Smooth muscle cell (in vitro differentiated cells): Measurements from ENCODE around the gene LDLR. TPM values are rescaled to one million over a fixed set of nuclear protein-coding genes. Genes with fewer than 3 reads are reported as not detected.
"Not testable (repeated sequence)": the region's sequence is repeated elsewhere in the genome, so short reads cannot be mapped to it uniquely, and the experiment has no call there.

Experiments used
- DNase-seq: peaks from one replicate; lab custom pipeline; 2025; ENCODE audit not compliant: unreplicated experiment; lab: John Stamatoyannopoulos, UW
- H2AFZ ChIP-seq: fragments of 200-600 bp; sonication (generic); 2 replicates; pipeline ENCODE4 v1.6.0; 2016; ENCODE audit warnings: antibody characterized with exemption, low read depth, mild to moderate bottlenecking
- H3F3A ChIP-seq: fragments of 200-600 bp; sonication (generic); 2 replicates; pipeline ENCODE4 v1.6.0; 2017; ENCODE audit warnings: antibody characterized with exemption, low read depth
- H3K27ac ChIP-seq: fragments of 200-600 bp; sonication (generic); 2 replicates; pipeline ENCODE4 v1.5.1; 2016; ENCODE audit warnings: low read depth, mild to moderate bottlenecking
- H3K27me3 ChIP-seq: fragments of 200-600 bp; sonication (generic); 2 replicates; pipeline ENCODE4 v1.6.1; 2016; ENCODE audit warnings: low read depth, mild to moderate bottlenecking
- H3K36me3 ChIP-seq: fragments of 200-600 bp; sonication (generic); 2 replicates; pipeline ENCODE4 v1.5.1; 2016; ENCODE audit warnings: low read depth
- H3K4me1 ChIP-seq: fragments of 200-600 bp; sonication (generic); 2 replicates; pipeline ENCODE4 v1.5.1; 2016; ENCODE audit warnings: low read depth
- H3K4me2 ChIP-seq: fragments of 200-600 bp; sonication (generic); 2 replicates; pipeline ENCODE4 v1.6.0; 2016; ENCODE audit warnings: mild to moderate bottlenecking
- H3K4me3 ChIP-seq: fragments of 200-600 bp; sonication (generic); 2 replicates; pipeline ENCODE4 v1.5.1; 2016; ENCODE audit warnings: mild to moderate bottlenecking
- H3K79me2 ChIP-seq: fragments of 200-600 bp; sonication (generic); 2 replicates; pipeline ENCODE4 v1.6.0; 2016; ENCODE audit warnings: low read depth, mild to moderate bottlenecking
- H3K9ac ChIP-seq: fragments of 200-600 bp; sonication (generic); 2 replicates; pipeline ENCODE4 v1.6.0; 2016; ENCODE audit warnings: low read depth
- H3K9me3 ChIP-seq: fragments of 200-600 bp; sonication (generic); replicated peaks from 2 replicates; pipeline ENCODE4 v1.5.1; 2016; ENCODE audit warnings: low read depth
- H4K20me1 ChIP-seq: fragments of 200-600 bp; sonication (generic); 2 replicates; pipeline ENCODE4 v1.6.0; 2016; ENCODE audit warnings: low read depth
- WGBS: methylation state at CpG from one replicate; pipeline ENCODE4 v1.1.7; 2016; ENCODE audit warnings: low lambda C conversion rate; 5-methylcytosine and 5-hydroxymethylcytosine counted together
- polyA plus RNA-seq: library from polyadenylated mRNA; unstranded; fragments of >200 nt; fragmentation: Nextera tagmentation; extraction: Ambion mirVana; gene quantifications from 2 replicates; pipeline ENCODE4 v1.2.1, GENCODE V29; 2016
- total RNA-seq: library from RNA; depleted of rRNA; stranded (reverse); fragments of >200 nt; gene quantifications from 2 replicates; pipeline ENCODE4 v1.2.3, GENCODE V29; 2014
- TF ChIP-seq, protein P1 (sequence below): fragments of 200-600 bp; sonication (generic); IDR thresholded peaks from 2 replicates; pipeline ENCODE4 v1.5.1; 2017; ENCODE audit warnings: borderline replicate concordance, mild to moderate bottlenecking, antibody characterized with exemption; ENCODE audit not compliant: insufficient read depth, poor library complexity, severe bottlenecking

The LDLR gene
- total and polyA plus RNA-seq, 2 experiments from 2014 or later: 115 to 164 TPM

- no peaks in the 10 kb centered on the region for H3K9me3 ChIP-seq
- H3K4me3 ChIP-seq: peak overlapping the region; percentile 87
- no peak overlapping the region for H2AFZ ChIP-seq
- H3K27me3 ChIP-seq: no peaks in the 10 kb centered on the region
- no peaks in the 10 kb centered on the region for H3K36me3 ChIP-seq
- no peak for DNase-seq
- peak overlapping the region; percentile 98 for H3K27ac ChIP-seq
- 40% methylated on average over 6 of the region's 6 CpGs for WGBS
- H4K20me1 ChIP-seq: peaks cover 68% of the 10 kb centered on the region
- H3K4me2 ChIP-seq: peak overlapping the region; percentile 100
- peaks cover 78% of the 10 kb centered on the region for H3K79me2 ChIP-seq
- TF ChIP-seq, protein P1, sequence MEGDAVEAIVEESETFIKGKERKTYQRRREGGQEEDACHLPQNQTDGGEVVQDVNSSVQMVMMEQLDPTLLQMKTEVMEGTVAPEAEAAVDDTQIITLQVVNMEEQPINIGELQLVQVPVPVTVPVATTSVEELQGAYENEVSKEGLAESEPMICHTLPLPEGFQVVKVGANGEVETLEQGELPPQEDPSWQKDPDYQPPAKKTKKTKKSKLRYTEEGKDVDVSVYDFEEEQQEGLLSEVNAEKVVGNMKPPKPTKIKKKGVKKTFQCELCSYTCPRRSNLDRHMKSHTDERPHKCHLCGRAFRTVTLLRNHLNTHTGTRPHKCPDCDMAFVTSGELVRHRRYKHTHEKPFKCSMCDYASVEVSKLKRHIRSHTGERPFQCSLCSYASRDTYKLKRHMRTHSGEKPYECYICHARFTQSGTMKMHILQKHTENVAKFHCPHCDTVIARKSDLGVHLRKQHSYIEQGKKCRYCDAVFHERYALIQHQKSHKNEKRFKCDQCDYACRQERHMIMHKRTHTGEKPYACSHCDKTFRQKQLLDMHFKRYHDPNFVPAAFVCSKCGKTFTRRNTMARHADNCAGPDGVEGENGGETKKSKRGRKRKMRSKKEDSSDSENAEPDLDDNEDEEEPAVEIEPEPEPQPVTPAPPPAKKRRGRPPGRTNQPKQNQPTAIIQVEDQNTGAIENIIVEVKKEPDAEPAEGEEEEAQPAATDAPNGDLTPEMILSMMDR: no peak
- H3K9ac ChIP-seq: peak overlapping the region; percentile 99
- peaks cover 19% of the 10 kb centered on the region for H3K4me1 ChIP-seq
- peaks cover 12% of the 10 kb centered on the region for H3F3A ChIP-seq
These were observed 2.9 kb downstream of the LDLR start for GRCh38 chr19:11092181-11092538.

GRCh38 chr19:11093689-11094238 lies 4.5 kb downstream of the LDLR start:
- Histone ChIP-seq H3K4me2 (no peak overlapping the region), H3K27ac (peak overlapping the region; percentile 98), H4K20me1 (peaks cover 84% of the 10 kb centered on the region), H3K9ac (no peak overlapping the region), H3K79me2 (peaks cover 94% of the 10 kb centered on the region), H3K36me3 (peaks cover 2% of the 10 kb centered on the region), H3F3A (peaks cover 9% of the 10 kb centered on the region), H3K4me1 (peaks cover 13% of the 10 kb centered on the region), H3K4me3 (no peak overlapping the region), H3K27me3 (no peaks in the 10 kb centered on the region), H3K9me3 (no peaks in the 10 kb centered on the region), H2AFZ (no peak overlapping the region)
- TF ChIP-seq, protein P1: no peak
- DNase-seq: no peak
- 91% methylated on average over 15 of the region's 15 CpGs for WGBS

DNA sequence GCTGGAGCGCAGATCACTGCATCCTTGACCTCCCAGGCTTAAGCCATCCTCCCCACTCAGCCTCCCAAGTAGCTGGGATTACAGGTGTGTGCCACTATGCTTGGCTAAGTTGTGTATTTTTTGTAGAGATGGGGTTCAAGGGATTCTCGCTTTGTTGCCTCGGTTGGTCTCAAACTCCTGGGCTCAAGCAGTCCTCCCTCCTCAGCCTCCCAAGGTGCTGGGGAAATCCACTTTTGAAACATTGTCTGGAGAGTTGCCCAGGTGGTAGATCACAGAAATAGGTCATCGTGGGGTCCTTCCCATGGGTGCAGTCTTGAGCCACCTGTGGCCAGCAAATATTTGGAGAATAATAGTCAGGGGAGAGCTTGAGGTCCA lies 5.2 kb downstream of the LDLR start:
- peak overlapping the region; percentile 28 for H3K9ac ChIP-seq
- peak overlapping the region; percentile 98 for H3K27ac ChIP-seq
- no peak overlapping the region for H3K4me3 ChIP-seq
- DNase-seq: no peak
- H3F3A ChIP-seq: peaks cover 9% of the 10 kb centered on the region
- H2AFZ ChIP-seq: no peak overlapping the region
- no peaks in the 10 kb centered on the region for H3K27me3 ChIP-seq
- H3K36me3 ChIP-seq: peaks cover 9% of the 10 kb centered on the region
- peaks cover 10% of the 10 kb centered on the region for H3K4me1 ChIP-seq
- 100% methylated on average over 4 of the region's 4 CpGs for WGBS
- peaks cover 100% of the 10 kb centered on the region for H3K79me2 ChIP-seq
- H3K9me3 ChIP-seq: no peaks in the 10 kb centered on the region
- H4K20me1 ChIP-seq: peaks cover 91% of the 10 kb centered on the region
- H3K4me2 ChIP-seq: peak overlapping the region; percentile 13
- TF ChIP-seq, protein P1: no peak

DNA sequence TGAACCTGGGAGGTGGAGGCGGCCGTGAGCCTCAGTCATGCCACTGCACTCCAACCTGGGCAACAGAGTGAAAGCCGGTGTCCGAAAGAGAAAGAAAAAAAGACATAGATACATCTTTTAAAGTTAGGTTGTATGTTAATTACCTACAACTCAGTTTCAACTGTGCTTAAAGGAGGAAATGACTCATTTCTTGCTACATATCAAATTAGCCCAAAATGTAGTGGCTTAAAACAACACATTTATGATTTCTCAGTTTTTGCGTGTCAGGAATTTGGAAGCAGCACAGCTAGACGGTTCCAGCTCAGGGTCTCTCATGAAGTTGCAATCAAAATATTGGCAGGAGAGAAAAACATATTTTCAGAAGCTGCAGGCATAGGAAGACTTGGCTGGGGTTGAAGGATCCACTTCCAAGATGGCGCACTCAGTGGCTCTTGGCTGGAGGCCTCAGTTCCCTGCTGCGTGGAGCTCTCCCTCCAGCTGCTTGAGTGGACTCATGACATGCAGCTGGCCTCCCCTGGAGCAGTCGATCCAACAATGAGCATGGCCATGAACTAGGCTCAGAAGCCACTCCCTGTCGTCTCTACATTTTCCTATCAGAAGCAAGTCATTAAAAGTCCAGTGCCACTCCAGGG lies 7.1 kb downstream of the LDLR start:
- Histone ChIP-seq H3K27ac (peak overlapping the region; percentile 98), H3K4me2 (no peak overlapping the region), H3K9me3 (no peaks in the 10 kb centered on the region), H4K20me1 (peaks cover 100% of the 10 kb centered on the region), H3K9ac (no peak overlapping the region), H2AFZ (no peak overlapping the region), H3K27me3 (no peaks in the 10 kb centered on the region), H3K79me2 (peaks cover 99% of the 10 kb centered on the region), H3K4me1 (peaks cover 6% of the 10 kb centered on the region), H3K36me3 (peaks cover 9% of the 10 kb centered on the region), H3F3A (peaks cover 7% of the 10 kb centered on the region), H3K4me3 (no peak overlapping the region)
- DNase-seq: no peak
- TF ChIP-seq, protein P1: no peak
- WGBS: 90% methylated on average over 10 of the region's 10 CpGs

GRCh38 chr19:11097367-11097766 lies 8.1 kb downstream of the LDLR start:
- not testable (repeated sequence) for H3K9me3 ChIP-seq, H2AFZ ChIP-seq, H3K36me3 ChIP-seq, H3K4me1 ChIP-seq, H3K27ac ChIP-seq, H3K4me2 ChIP-seq, H3F3A ChIP-seq, DNase-seq, H3K4me3 ChIP-seq, H3K27me3 ChIP-seq, H3K9ac ChIP-seq
- Histone ChIP-seq H4K20me1 (peaks cover 100% of the 10 kb centered on the region), H3K79me2 (peaks cover 96% of the 10 kb centered on the region)
- WGBS: 95% methylated on average over 6 of the region's 6 CpGs
